Measurements from ENCODE around the gene DAG1.

DNA sequence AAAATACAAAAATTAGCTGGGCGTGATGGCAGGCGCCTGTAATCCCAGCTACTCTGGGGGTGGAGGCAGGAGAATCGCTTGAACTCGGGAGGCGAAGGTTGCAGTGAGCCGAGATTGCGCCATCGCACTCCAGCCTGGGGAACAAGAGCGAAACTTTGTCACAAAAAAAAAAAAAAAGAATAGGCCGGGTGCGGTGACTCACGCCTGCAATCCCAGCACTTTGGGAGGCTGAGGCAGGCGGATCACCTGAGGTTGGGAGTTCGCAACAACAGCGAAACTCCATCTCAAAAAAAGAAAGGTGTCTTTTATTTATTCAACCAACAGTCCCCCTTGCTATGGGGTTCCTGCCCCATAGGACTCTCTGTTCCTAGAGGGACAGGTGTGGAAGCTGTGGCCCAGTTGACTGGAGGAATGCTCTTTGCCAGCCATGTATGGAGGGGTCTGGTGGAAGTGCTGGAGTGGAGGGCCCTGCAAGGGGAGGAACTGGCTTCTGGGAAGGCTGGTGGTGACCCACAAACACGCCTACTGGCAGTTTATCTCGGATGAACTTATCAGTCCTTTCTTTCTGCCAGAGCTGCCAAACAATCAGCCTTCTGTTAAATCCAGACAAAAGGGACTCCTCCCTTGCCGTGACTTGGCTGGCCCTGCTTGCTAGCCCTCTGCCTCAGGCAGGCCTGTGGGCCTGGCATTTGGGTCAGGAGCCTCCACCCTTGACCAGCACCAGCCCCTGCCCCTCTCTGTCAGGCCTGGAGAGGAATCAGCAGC lies 4.6 kb upstream of the DAG1 start:
- TF ChIP-seq, protein P1, sequence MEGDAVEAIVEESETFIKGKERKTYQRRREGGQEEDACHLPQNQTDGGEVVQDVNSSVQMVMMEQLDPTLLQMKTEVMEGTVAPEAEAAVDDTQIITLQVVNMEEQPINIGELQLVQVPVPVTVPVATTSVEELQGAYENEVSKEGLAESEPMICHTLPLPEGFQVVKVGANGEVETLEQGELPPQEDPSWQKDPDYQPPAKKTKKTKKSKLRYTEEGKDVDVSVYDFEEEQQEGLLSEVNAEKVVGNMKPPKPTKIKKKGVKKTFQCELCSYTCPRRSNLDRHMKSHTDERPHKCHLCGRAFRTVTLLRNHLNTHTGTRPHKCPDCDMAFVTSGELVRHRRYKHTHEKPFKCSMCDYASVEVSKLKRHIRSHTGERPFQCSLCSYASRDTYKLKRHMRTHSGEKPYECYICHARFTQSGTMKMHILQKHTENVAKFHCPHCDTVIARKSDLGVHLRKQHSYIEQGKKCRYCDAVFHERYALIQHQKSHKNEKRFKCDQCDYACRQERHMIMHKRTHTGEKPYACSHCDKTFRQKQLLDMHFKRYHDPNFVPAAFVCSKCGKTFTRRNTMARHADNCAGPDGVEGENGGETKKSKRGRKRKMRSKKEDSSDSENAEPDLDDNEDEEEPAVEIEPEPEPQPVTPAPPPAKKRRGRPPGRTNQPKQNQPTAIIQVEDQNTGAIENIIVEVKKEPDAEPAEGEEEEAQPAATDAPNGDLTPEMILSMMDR (IDR thresholded peaks at IDR 0.05) = no peak
- no peak for TF ChIP-seq POLR2AphosphoS5 (IDR thresholded peaks at IDR 0.05)
